GM19240 (cell line): ENCODE data around the gene SLCO4A1.
A peak's percentile ranks its signal among the peaks of the same experiment; 100 is the strongest.
"Not testable (repeated sequence)": the region's sequence is repeated elsewhere in the genome, so short reads cannot be mapped to it uniquely, and the experiment has no call there.

Experiments
- DNase-seq: peaks from one replicate; pipeline ENCODE4 v3.0.0; 2011; ENCODE audit warnings: low spot score; ENCODE audit not compliant: insufficient read length

The SLCO4A1 gene

GRCh38 chr20:62622178-62622876 is 20.0 kb upstream of the SLCO4A1 start:
- DNase-seq = no peak

DNA sequence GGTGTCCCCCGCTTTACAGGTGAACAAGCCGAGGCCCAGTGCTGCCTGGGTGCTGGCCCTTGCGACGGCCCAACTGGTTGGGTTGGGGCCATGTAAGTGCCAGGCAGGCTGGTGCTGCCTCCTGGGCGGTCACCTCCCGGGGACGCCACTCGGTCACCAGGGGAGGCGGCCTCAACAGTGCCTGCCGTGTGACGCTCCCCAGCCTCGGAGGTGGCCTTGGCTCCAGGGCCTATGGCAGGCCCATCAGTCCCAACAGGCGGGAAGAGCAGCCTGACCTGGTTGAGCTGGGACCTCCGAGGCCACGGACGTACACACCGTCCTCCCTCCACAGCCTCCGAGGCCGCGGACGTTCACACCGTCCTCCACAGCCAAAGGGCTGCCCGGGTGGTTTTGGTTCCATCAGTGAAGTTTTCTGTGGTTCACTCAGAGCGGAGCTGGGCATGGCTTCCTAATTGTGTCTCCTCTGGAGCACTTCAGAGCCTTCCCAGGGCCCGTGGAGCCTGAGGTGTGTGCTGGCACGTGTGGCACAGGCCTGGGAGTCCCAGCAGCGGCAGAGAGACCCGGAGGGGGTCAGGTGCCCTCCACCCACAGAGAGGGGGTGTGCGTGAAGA is 19.3 kb upstream of the SLCO4A1 start:
- no peak for DNase-seq

- peak; percentile 99 for DNase-seq
Observed at GRCh38 chr20:62623488-62624324, 18.6 kb upstream of the SLCO4A1 start.

DNA sequence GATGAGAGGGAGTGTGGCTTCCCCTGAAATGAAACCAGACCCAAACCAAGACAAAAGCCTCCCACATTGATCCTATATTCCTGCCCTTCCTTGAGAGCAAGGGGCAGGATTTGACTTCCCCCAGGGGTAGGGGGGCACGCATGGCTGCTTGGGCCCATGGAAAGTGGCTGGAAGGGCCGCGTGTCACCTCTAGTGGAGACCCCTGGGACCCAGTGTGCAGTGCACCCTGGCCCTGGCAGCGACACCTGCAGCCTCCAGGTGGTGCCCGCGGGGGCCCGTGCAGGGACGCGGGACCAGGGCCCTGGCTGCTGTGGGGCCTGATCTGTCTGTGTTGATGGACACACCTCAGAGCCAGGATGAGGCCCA is 18.0 kb upstream of the SLCO4A1 start:
- peak; percentile 64 for DNase-seq

- no peak for DNase-seq
Observed at GRCh38 chr20:62624719-62625453, 17.4 kb upstream of the SLCO4A1 start.

GRCh38 chr20:62625516-62625915 is 16.8 kb upstream of the SLCO4A1 start:
- no peak for DNase-seq

- DNase-seq = no peak
Observed at GRCh38 chr20:62625921-62626547, 16.3 kb upstream of the SLCO4A1 start.

DNA sequence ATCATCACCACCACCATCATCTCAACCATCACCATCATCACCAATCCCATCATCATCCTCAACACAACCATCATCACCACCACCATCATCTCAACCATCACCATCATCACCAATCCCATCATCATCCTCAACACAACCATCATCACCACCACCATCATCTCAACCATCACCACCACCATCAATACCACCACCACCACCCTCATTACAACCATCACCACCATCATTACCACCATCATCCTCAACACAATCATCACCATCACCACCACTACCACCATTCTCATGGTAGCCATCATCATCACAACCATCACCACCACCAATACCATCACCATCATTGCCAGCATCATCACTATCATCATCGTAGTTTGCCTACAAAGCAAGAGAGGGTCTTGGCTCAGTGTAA is 14.9 kb upstream of the SLCO4A1 start:
- not testable (repeated sequence) for DNase-seq

- DNase-seq = peak; percentile 43
Observed at GRCh38 chr20:62627901-62628612, 14.2 kb upstream of the SLCO4A1 start.

DNA sequence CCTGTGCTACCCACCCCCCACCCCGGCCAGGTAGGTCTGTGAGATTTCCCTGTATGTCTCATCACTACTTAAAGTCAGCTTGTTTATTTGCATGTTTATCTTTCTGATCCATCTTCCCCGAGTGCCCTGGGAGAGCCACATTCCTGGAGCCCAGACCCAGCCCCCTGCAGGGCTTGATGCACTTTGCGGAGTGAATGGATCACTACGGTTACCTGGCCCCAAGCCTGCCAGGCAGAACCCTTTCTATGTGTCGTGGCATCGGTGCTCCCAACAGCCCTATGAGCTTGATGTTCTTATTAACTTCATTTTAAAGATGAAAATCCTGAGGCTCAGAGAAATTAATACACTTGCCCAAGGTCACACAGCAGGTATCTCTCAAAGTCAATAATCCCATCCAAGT is 13.6 kb upstream of the SLCO4A1 start:
- DNase-seq = no peak

DNA sequence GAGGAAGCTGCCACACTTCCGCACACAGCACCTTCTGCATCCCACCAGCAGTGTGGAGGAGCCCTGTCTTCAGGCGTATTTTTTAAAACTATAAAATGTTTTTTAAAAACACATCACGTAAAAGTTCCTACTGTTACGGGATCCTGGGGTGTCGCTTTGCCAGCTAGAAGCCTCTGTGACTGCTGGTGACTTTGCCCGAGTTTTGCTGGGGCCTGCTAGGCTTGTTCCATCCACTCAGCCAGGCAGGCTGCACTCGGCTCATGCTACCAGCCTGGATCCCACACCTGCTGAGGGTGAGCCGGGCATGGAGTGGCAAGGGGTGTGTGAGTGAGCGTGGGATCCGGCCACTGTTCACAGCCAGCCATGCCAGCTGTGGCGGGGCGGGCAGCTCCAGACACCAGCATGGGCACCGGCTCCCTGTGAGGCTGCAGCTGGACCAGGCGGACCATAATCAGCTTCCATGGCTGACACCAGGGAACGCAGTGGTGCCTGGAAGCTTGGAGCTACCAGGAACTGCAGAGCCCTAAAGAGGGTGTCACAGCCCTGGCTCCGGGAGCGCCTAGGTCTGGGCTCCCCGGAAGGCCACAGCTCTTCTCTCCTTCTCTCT is 12.3 kb upstream of the SLCO4A1 start:
- no peak for DNase-seq

- no peak for DNase-seq
Observed at GRCh38 chr20:62631336-62632308, 10.7 kb upstream of the SLCO4A1 start.

DNA sequence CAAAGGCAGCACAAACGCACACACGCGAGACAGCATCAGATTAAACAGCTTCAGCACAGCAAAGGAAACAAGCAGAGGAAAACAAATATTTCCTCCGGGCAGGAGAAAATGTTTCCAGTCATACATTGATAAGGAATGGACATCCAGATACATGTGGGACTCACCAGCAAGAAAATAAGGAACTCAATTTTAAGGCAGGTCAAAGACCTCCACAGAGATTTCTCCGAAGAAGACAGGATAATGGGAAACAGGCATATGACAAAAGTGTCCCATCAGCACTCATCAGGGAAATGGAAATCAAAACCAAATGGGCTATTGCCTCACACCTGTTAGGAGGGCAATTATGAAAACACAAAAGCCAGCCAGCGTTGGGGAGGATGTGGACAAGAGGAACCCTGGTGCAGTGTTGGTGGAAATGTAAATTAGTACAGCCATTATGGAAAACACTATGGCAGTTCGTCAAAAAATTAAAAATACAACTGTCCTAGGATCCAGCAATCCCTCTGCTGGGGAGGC is 9.7 kb upstream of the SLCO4A1 start:
- DNase-seq = no peak

GRCh38 chr20:62633598-62634329 is 8.5 kb upstream of the SLCO4A1 start:
- no peak for DNase-seq

DNA sequence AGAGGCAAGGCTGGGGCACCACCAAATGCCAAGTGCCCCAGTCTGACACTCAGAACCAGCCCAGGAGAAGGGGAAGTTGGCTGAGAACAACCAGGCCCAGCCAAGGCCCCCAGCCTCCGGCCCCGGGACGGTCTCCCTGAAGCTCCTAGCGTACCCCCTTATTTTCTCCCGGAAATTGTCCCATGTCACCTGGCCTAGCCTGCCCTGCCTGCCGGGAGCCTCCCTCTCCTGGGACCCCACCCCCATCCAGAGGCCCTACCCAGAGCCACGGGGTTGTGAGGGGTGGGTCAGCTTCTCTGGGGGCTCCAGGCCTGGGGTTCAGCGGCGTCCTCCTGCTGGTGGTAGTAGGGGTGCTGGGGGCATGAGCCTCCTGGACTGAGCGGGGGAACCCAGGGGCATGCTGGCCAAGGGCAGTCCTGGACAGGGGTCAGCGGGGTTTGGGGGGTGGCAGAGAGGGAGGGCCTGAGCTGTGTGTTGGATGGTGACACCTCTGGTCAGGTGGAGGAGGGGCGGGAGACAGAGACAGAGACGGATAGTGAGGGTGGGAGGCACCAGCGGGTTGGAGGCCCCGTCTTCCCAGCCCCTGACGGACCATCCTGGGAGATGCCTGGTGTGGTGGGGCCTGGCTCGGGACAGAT is 7.9 kb upstream of the SLCO4A1 start:
- no peak for DNase-seq

DNA sequence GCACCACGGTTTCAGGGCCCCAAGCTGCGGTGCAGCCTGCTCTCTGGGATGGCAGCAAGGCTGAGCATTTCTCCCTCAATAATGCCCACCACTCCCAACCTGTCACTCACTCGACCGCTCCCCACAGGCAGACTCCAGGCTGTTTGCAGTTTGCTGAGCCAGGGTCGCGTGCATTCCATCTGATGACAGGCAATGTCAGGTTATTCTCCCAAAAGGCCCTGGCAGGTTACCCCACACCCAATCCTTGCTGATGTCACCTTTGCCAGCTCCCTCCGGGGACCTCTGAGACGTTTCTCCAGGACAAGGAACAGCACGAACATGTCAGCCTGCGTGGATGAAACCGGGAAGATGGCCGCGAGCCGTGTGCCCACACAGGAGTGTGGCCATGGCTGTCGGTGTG is 7.1 kb upstream of the SLCO4A1 start:
- DNase-seq = no peak

- DNase-seq = no peak
Observed at GRCh38 chr20:62635852-62636251, 6.5 kb upstream of the SLCO4A1 start.

- no peak for DNase-seq
Observed at GRCh38 chr20:62636446-62636845, 5.9 kb upstream of the SLCO4A1 start.
